A673 (cell line): Measurements from ENCODE around the gene ZNF391.

Experiments
- EZH2 ChIP-seq: fragments of 200-600 bp; sonication (generic); IDR thresholded peaks from 2 replicates; pipeline ENCODE4 v1.6.1; 2017; ENCODE audit warnings: borderline replicate concordance, low read depth, mild to moderate bottlenecking, mixed read lengths, antibody characterized with exemption, low read length; ENCODE audit not compliant: poor library complexity, severe bottlenecking
- TF ChIP-seq, protein P1 (sequence below): fragments of 300-800, 200-600 bp; sonication (generic); conservative IDR thresholded peaks from 2 replicates; pipeline ENCODE4 v1.5.1; 2017; ENCODE audit warnings: low read depth, mild to moderate bottlenecking, antibody characterized with exemption, low read length, moderate library complexity, mixed read lengths

DNA sequence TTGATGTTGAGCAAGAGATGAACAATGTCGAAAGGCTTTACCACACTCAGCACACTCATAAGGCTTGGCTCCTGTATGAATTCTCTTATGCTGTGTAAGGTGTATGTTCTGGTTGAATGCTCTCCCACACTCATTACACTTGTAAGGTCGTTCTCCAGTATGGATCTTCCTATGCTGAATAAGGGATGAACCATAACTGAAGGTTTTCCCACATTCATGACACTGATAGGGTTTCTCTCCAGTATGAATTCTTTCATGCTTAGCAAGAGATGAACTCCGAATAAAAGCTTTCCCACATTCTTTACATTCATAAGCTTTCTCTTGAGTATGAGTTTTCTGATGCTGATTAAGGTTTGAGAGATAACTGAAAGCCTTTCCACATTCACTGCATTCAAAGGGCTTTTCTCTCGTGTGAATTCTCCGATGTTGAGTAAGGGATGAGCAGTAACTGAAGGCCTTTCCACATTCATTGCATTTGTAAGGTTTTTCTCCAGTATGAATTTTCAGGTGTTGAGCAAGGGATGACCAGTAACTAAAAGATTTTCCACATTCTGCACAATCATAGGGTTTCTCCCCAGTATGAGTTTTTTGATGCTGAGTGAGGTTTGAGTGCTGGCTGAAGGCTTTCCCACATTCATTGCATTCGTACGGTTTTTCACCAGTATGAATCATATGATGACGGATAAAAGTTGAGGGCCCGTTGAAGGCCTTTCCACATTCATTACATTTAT lies 63.3 kb downstream of the ZNF391 start:
- TF ChIP-seq, protein P1, sequence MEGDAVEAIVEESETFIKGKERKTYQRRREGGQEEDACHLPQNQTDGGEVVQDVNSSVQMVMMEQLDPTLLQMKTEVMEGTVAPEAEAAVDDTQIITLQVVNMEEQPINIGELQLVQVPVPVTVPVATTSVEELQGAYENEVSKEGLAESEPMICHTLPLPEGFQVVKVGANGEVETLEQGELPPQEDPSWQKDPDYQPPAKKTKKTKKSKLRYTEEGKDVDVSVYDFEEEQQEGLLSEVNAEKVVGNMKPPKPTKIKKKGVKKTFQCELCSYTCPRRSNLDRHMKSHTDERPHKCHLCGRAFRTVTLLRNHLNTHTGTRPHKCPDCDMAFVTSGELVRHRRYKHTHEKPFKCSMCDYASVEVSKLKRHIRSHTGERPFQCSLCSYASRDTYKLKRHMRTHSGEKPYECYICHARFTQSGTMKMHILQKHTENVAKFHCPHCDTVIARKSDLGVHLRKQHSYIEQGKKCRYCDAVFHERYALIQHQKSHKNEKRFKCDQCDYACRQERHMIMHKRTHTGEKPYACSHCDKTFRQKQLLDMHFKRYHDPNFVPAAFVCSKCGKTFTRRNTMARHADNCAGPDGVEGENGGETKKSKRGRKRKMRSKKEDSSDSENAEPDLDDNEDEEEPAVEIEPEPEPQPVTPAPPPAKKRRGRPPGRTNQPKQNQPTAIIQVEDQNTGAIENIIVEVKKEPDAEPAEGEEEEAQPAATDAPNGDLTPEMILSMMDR = no peak
- no peak for TF ChIP-seq EZH2
